Lower leg skin (tissue), 4 donors: ENCODE measurements around the gene DKKL1. TPM values are rescaled to one million over a fixed set of nuclear protein-coding genes. Genes with fewer than 3 reads are reported as not detected.
"Not testable (repeated sequence)": the region's sequence is repeated elsewhere in the genome, so short reads cannot be mapped to it uniquely, and the experiment has no call there.

Source experiments
- DNase-seq, 2 donors: peaks; one replicate each; pipeline ENCODE4 v3.0.0-alpha.2; 2019; ENCODE audit warnings: low spot score in 2 of 2
- H3K4me3 ChIP-seq: fragments of 200-600 bp; sonication (generic); 2 replicates; pipeline ENCODE4 v1.5.1; 2017; ENCODE audit warnings: mild to moderate bottlenecking, low read depth; ENCODE audit not compliant: poor library complexity, severe bottlenecking
- POLR2A ChIP-seq, 2 donors: fragments of 450-650 bp; IDR thresholded peaks; one replicate each; pipeline ENCODE4 v1.6.1; 2016 to 2017; ENCODE audit warnings: antibody characterized with exemption in 2 of 2, mild to moderate bottlenecking in 1 of 2, moderate library complexity in 1 of 2
- WGBS, 2 donors: methylation state at CpG; one replicate each; pipeline ENCODE4 v1.1.5; 2018; 5-methylcytosine and 5-hydroxymethylcytosine counted together
- intact Hi-C: fragments of 100-400 bp; cut with DNase I; formaldehyde crosslinking; loops from one replicate; pipeline ENCODE4 v1.15.0; 2023; ENCODE audit warnings: low total_unique reads
- total RNA-seq, 4 donors: library from RNA; depleted of rRNA; stranded (reverse); fragments of >200 nt; gene quantifications; one replicate each; pipeline ENCODE4 v1.1.0, GENCODE V29; 2016
- TF ChIP-seq, protein P1 (sequence below), 3 donors: fragments of 450-650 bp; IDR thresholded peaks; one replicate each; pipeline ENCODE4 v1.5.1; 2016; ENCODE audit warnings: antibody characterized with exemption in 3 of 3, mild to moderate bottlenecking in 3 of 3, moderate library complexity in 2 of 3

DKKL1 gene
- total RNA-seq, 4 donors from 2014 or later: 3.0 TPM; not detected in 3

DNA sequence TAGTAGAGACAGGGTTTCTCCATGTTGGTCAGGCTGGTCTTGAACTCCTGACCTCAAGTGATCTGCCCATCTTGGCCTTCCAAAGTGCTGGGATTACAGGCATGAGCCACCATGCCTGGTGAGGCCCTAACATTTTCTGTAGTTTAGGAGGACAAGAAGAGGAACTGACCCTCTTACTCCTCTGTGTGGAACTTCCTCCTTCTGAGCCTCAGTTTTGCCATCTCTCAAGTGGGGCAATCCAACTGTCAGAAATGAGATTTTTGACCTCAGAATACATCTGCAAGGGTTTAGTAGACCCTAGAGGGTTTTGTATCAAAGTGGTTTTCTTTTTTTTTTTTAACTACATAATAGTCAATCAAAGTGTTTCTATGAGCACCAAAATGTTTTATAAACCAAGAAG is 2.4 kb downstream of the DKKL1 start:
- H3K4me3 ChIP-seq: no peak overlapping the region
- TF ChIP-seq, protein P1, sequence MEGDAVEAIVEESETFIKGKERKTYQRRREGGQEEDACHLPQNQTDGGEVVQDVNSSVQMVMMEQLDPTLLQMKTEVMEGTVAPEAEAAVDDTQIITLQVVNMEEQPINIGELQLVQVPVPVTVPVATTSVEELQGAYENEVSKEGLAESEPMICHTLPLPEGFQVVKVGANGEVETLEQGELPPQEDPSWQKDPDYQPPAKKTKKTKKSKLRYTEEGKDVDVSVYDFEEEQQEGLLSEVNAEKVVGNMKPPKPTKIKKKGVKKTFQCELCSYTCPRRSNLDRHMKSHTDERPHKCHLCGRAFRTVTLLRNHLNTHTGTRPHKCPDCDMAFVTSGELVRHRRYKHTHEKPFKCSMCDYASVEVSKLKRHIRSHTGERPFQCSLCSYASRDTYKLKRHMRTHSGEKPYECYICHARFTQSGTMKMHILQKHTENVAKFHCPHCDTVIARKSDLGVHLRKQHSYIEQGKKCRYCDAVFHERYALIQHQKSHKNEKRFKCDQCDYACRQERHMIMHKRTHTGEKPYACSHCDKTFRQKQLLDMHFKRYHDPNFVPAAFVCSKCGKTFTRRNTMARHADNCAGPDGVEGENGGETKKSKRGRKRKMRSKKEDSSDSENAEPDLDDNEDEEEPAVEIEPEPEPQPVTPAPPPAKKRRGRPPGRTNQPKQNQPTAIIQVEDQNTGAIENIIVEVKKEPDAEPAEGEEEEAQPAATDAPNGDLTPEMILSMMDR (IDR thresholded peaks at IDR 0.05): no peak
- TF ChIP-seq POLR2A (IDR thresholded peaks at IDR 0.05): no peak
- intact Hi-C loops: no loop called here
- no peak for DNase-seq

GRCh38 chr19:49368711-49369358 is 5.2 kb downstream of the DKKL1 start:
- no peak for TF ChIP-seq POLR2A (IDR thresholded peaks at IDR 0.05)
- TF ChIP-seq, protein P1 (IDR thresholded peaks at IDR 0.05): no peak
- DNase-seq: no peak
- no peak overlapping the region for H3K4me3 ChIP-seq
- intact Hi-C loops: no loop called here
- 76 to 80% methylated on average over 5 of the region's 5 CpGs for WGBS, 2 donors

DNA sequence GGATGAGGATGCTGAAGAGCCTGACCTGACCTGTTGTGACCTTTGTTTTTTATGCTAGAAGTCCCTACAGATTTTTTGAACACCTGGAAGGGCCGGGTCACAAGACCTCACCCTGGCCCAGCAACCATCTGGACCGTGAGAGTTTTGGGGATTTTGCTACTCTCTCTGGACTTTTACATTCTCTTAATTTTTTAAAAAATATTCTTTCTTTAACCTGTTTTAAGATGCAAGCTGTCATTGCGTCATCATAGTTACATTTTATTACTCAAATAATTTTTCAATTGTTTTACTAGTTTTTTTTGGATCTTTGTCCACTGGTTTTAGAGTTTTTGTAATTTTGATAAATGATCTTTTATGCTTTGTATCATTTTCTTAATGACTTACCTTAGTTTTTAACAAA is 7.5 kb downstream of the DKKL1 start:
- TF ChIP-seq POLR2A (IDR thresholded peaks at IDR 0.05): no peak
- TF ChIP-seq, protein P1 (IDR thresholded peaks at IDR 0.05): no peak
- WGBS, 2 donors: 80 to 91% methylated on average over 3 of the region's 3 CpGs
- no peak overlapping the region for H3K4me3 ChIP-seq
- DNase-seq: no peak
- intact Hi-C loops: no loop called here

GRCh38 chr19:49373174-49373573 is 9.5 kb downstream of the DKKL1 start:
- intact Hi-C loops, DNase-seq, H3K4me3 ChIP-seq: not testable (repeated sequence)
- WGBS, 2 donors: 89 to 91% methylated on average over 3 of the region's 3 CpGs

GRCh38 chr19:49374665-49375434 is 11.2 kb downstream of the DKKL1 start:
- DNase-seq: no peak
- TF ChIP-seq POLR2A (IDR thresholded peaks at IDR 0.05): no peak
- TF ChIP-seq, protein P1 (IDR thresholded peaks at IDR 0.05): no peak
- no peak overlapping the region for H3K4me3 ChIP-seq
- intact Hi-C loops: no loop called here
- 92 to 94% methylated on average over 14 to 16 of the region's 16 CpGs for WGBS, 2 donors

- WGBS, 2 donors: 80 to 87% methylated on average over 3 of the region's 3 CpGs
- intact Hi-C loops: no loop called here
- TF ChIP-seq, protein P1 (IDR thresholded peaks at IDR 0.05): no peak
- TF ChIP-seq POLR2A (IDR thresholded peaks at IDR 0.05): no peak
- H3K4me3 ChIP-seq: no peak overlapping the region
- no peak for DNase-seq
Observed at GRCh38 chr19:49378512-49378911, 14.8 kb downstream of the DKKL1 start.
